IMR-90 (cell line): Measurements from ENCODE around the gene CDK7. TPM values are rescaled to one million over a fixed set of nuclear protein-coding genes. Genes with fewer than 3 reads are reported as not detected.

ENCODE experiments used
- ATAC-seq: fragments of 200-7000 bp; cut with Tn5 transposase; 2 replicates; pipeline ENCODE4 v1.9.1; 2020; ENCODE audit warnings: low read depth, mild to moderate bottlenecking, moderate library complexity
- BruUV-seq: library from RNA; stranded (reverse); fragments of 400-500 nt; replicated peaks from 2 replicates; lab custom pipeline; 2021; lab: Mats Ljungman, UMichigan
- CTCF ChIA-PET: fragments of 300-600 bp; formaldehyde crosslinking; extraction: SDS; loops from one replicate; lab custom pipeline; 2021; ENCODE audit warnings: antibody characterized with exemption; lab: Yijun Ruan, JAX
- POLR2A ChIA-PET: fragments of 300-600 bp; sonication (Branson Sonifier 250); formaldehyde crosslinking; loops from one replicate; lab custom pipeline; 2022; ENCODE audit warnings: antibody characterized with exemption; ENCODE audit not compliant: unreplicated experiment; lab: Charles Lee
- DNase-seq: peaks from one replicate; pipeline ENCODE4 v3.0.0; 2013
- H2AFZ ChIP-seq: replicated peaks from 2 replicates; pipeline ENCODE3; 2013; ENCODE audit warnings: low read length, mild to moderate bottlenecking; ENCODE audit not compliant: poor library complexity
- H2AK5ac ChIP-seq: 2 replicates; pipeline ENCODE4 v1.6.1; 2013; ENCODE audit warnings: low read depth, low read length, inconsistent platforms
- H2AK9ac ChIP-seq: replicated peaks from 2 replicates; pipeline ENCODE3; 2013; ENCODE audit warnings: mild to moderate bottlenecking, low read depth, low read length, moderate library complexity; ENCODE audit not compliant: poor library complexity
- H2BK120ac ChIP-seq: 2 replicates; pipeline ENCODE4 v1.6.1; 2013; ENCODE audit warnings: low read depth, low read length, inconsistent platforms
- H2BK15ac ChIP-seq: 3 replicates; pipeline ENCODE4 v1.6.1; 2013; ENCODE audit warnings: low read depth, low read length, inconsistent platforms
- H2BK20ac ChIP-seq: 2 replicates; pipeline ENCODE4 v1.6.1; 2013; ENCODE audit warnings: low read depth, mild to moderate bottlenecking, inconsistent platforms, low read length, moderate library complexity
- H2BK5ac ChIP-seq: 2 replicates; pipeline ENCODE4 v1.6.1; 2013; ENCODE audit warnings: mild to moderate bottlenecking, low read depth, low read length, inconsistent platforms; ENCODE audit not compliant: poor library complexity, severe bottlenecking
- H3K14ac ChIP-seq: replicated peaks from 2 replicates; pipeline ENCODE4 v1.6.1; 2013; ENCODE audit warnings: low read depth, low read length, inconsistent platforms
- H3K18ac ChIP-seq: 2 replicates; pipeline ENCODE4 v1.6.1; 2013; ENCODE audit warnings: low read depth, low read length, control low read depth
- H3K23ac ChIP-seq: 2 replicates; pipeline ENCODE4 v1.6.1; 2013; ENCODE audit warnings: low read depth, low read length, inconsistent platforms
- H3K27ac ChIP-seq: 2 replicates; pipeline ENCODE4 v1.5.1; 2013; ENCODE audit warnings: mild to moderate bottlenecking, control low read depth, low read length; ENCODE audit not compliant: insufficient read depth
- H3K27me3 ChIP-seq: 2 replicates; pipeline ENCODE4 v1.6.1; 2013; ENCODE audit warnings: low read length; ENCODE audit not compliant: control insufficient read depth, insufficient read depth
- H3K36me3 ChIP-seq: 2 replicates; pipeline ENCODE4 v1.6.1; 2013; ENCODE audit warnings: low read length, mixed read lengths; ENCODE audit not compliant: control insufficient read depth, insufficient read depth
- H3K4ac ChIP-seq: 2 replicates; pipeline ENCODE4 v1.6.1; 2013; ENCODE audit warnings: low read depth, low read length, inconsistent platforms
- H3K4me1 ChIP-seq: 2 replicates; pipeline ENCODE4 v1.6.1; 2013; ENCODE audit warnings: low read length, mixed read lengths; ENCODE audit not compliant: control insufficient read depth, insufficient read depth
- H3K4me2 ChIP-seq: 2 replicates; pipeline ENCODE4 v1.6.1; 2013; ENCODE audit warnings: low read depth, mild to moderate bottlenecking, control low read depth, low read length, moderate library complexity
- H3K4me3 ChIP-seq: 2 replicates; pipeline ENCODE4 v1.5.1; 2013; ENCODE audit warnings: low read depth, mild to moderate bottlenecking, control low read depth, low read length, moderate library complexity; ENCODE audit not compliant: insufficient read depth
- H3K56ac ChIP-seq: 2 replicates; pipeline ENCODE4 v1.6.1; 2013; ENCODE audit warnings: low read length, inconsistent platforms; ENCODE audit not compliant: insufficient read depth; ENCODE audit errors: extremely low read depth
- H3K79me1 ChIP-seq, 2 experiments: 2 replicates each; pipeline ENCODE4 v1.6.1; 2013; ENCODE audit warnings: low read length in 2 of 2, inconsistent platforms in 1 of 2, low read depth in 1 of 2
- H3K9ac ChIP-seq: 2 replicates; pipeline ENCODE4 v1.6.1; 2013; ENCODE audit warnings: low read depth, low read length, control low read depth
- H3K9me1 ChIP-seq: 2 replicates; pipeline ENCODE4 v1.6.1; 2013; ENCODE audit warnings: low read length, inconsistent platforms; ENCODE audit not compliant: insufficient read depth
- H3K9me3 ChIP-seq: 2 replicates; pipeline ENCODE4 v1.6.1; 2013; ENCODE audit warnings: low read length; ENCODE audit not compliant: control insufficient read depth, insufficient read depth
- H4K20me1 ChIP-seq: 2 replicates; pipeline ENCODE4 v1.6.1; 2013; ENCODE audit warnings: low read length, inconsistent platforms; ENCODE audit not compliant: insufficient read depth
- H4K5ac ChIP-seq: 2 replicates; pipeline ENCODE4 v1.6.1; 2013; ENCODE audit warnings: mild to moderate bottlenecking, low read depth, low read length, control low read depth
- H4K8ac ChIP-seq, 2 experiments: 2 replicates each; pipeline ENCODE4 v1.6.1; 2013; ENCODE audit warnings: low read depth in 2 of 2, low read length in 2 of 2, control low read depth in 1 of 2, inconsistent platforms in 1 of 2
- H4K91ac ChIP-seq: 2 replicates; pipeline ENCODE4 v1.6.1; 2013; ENCODE audit warnings: low read depth, low read length, inconsistent platforms; ENCODE audit not compliant: insufficient read depth
- CEBPB ChIP-seq: IDR thresholded peaks from 2 replicates; pipeline ENCODE4 v1.6.1; 2012; ENCODE audit warnings: low read depth, low read length, improper control_type of control experiment
- MAFK ChIP-seq: IDR thresholded peaks from 2 replicates; pipeline ENCODE4 v1.6.1; 2012; ENCODE audit warnings: low read depth, low read length, improper control_type of control experiment
- MAZ ChIP-seq: IDR thresholded peaks from 2 replicates; pipeline ENCODE4 v1.6.1; 2012; ENCODE audit warnings: low read depth, mild to moderate bottlenecking, low read length, improper control_type of control experiment, moderate library complexity, borderline replicate concordance
- MXI1 ChIP-seq: IDR thresholded peaks from 2 replicates; pipeline ENCODE4 v1.6.1; 2012; ENCODE audit warnings: low read depth, mild to moderate bottlenecking, low read length, moderate library complexity, borderline replicate concordance
- NFE2L2 ChIP-seq: fragments of 150-350 bp; IDR thresholded peaks from 2 replicates; pipeline ENCODE4 v1.6.1; 2016; ENCODE audit warnings: low read depth, mild to moderate bottlenecking, low read length
- POLR2A ChIP-seq: IDR thresholded peaks from 2 replicates; pipeline ENCODE4 v1.6.1; 2012; ENCODE audit warnings: mild to moderate bottlenecking, low read depth, low read length
- RAD21 ChIP-seq: IDR thresholded peaks from 2 replicates; pipeline ENCODE4 v1.6.1; 2012; ENCODE audit warnings: low read length, improper control_type of control experiment
- RFX5 ChIP-seq: IDR thresholded peaks from 2 replicates; pipeline ENCODE4 v1.8.0; 2012; ENCODE audit warnings: low read depth, mild to moderate bottlenecking, low read length, moderate library complexity
- SMC3 ChIP-seq: fragments of 150-350 bp; IDR thresholded peaks from 2 replicates; pipeline ENCODE4 v1.6.1; 2016; ENCODE audit warnings: low read depth, mild to moderate bottlenecking, antibody characterized with exemption, low read length, moderate library complexity
- WGBS, 2 experiments: methylation state at CpG; one replicate each; pipeline versions ENCODE4 v1.1.5 to v1.1.7; 2013; ENCODE audit warnings: missing lambda C conversion rate in 2 of 2; ENCODE audit not compliant: insufficient read length in 1 of 2; ENCODE audit errors: extremely low coverage in 2 of 2; 5-methylcytosine and 5-hydroxymethylcytosine counted together
- dilution Hi-C: fragments of 300-500 bp; cut with HindIII; formaldehyde crosslinking; loops from one replicate; pipeline ENCODE4 v1.14.3; 2018; ENCODE audit warnings: low sequenced_read_pairs; ENCODE audit not compliant: unreplicated experiment
- in situ Hi-C: fragments of 300-500 bp; cut with MboI; formaldehyde crosslinking; loops from 3 replicates; pipeline ENCODE4 v1.14.3; 2019; ENCODE audit warnings: low sequenced_read_pairs, inconsistent platforms, mixed read lengths
- intact Hi-C: fragments of 100-400 bp; cut with micrococcal nuclease; formaldehyde crosslinking; loops from 2 replicates; pipeline ENCODE4 v1.10.0; 2022
- polyA plus RNA-seq, 3 experiments: library from polyadenylated mRNA; depleted of rRNA; stranded (reverse); fragments of >200 nt; gene quantifications; 2 replicates each; pipeline ENCODE4 v1.2.3, GENCODE V29; 2012; ENCODE audit warnings: low replicate concordance in 1 of 3
- total RNA-seq: library from RNA; depleted of rRNA; stranded (reverse); fragments of >200 nt; gene quantifications from 2 replicates; pipeline ENCODE4 v1.2.3, GENCODE V29; 2012
- TF ChIP-seq, protein P1 (sequence below): fragments of 150-350 bp; IDR thresholded peaks from 2 replicates; pipeline ENCODE4 v1.6.1; 2016; ENCODE audit warnings: low read depth, mild to moderate bottlenecking, low read length, moderate library complexity, borderline replicate concordance
- TF ChIP-seq, protein P2 (sequence below): conservative IDR thresholded peaks from 2 replicates; pipeline ENCODE4 v1.5.1; 2012; ENCODE audit warnings: mild to moderate bottlenecking, low read depth, low read length, improper control_type of control experiment
- TF ChIP-seq, protein P3 (sequence below): fragments of 150-350 bp; IDR thresholded peaks from 2 replicates; pipeline ENCODE4 v1.6.1; 2017; ENCODE audit warnings: mild to moderate bottlenecking, antibody characterized with exemption, low read length, low read depth

Gene CDK7
- total and polyA plus RNA-seq, 2 of the 4 experiments (the other 2 are of a cell fraction), result 59.8 to 65.6 TPM

DNA sequence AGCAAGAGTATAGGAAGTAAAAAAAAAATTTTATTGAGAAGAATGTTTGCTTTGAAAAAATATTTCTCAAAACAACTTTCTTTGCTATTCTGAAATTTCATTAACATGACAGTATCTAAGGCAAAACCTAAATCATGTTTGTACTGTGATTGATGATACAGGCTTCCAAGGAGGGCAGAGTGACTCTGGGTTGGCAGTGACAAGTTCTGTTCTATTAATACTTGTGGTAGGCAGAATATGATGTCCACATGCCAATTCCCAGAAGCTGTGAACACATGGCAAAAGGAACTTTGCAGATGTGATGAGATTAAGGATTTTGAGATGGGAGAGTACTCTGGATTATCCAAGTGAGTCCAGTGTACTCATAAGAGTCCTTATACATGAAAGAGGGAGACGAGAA lies 81.3 kb downstream of the CDK7 start:
- Histone ChIP-seq H3K56ac (no peak overlapping the region), H2BK5ac (no peak overlapping the region), H2AFZ (no peak overlapping the region), H3K4me2 (no peak overlapping the region), H4K8ac (no peak overlapping the region), H2BK15ac (no peak overlapping the region), H3K4ac (no peak overlapping the region), H3K27ac (no peak overlapping the region), H3K4me3 (no peak overlapping the region), H3K14ac (no peak overlapping the region), H2AK9ac (no peak overlapping the region), H3K36me3 (no peaks in the 10 kb centered on the region), H4K91ac (no peak overlapping the region), H2BK120ac (no peak overlapping the region), H3K9me1 (no peaks in the 10 kb centered on the region), H3K23ac (no peak overlapping the region), H3K79me1 (no peaks in the 10 kb centered on the region), H4K5ac (no peak overlapping the region), H3K9ac (no peak overlapping the region), H2AK5ac (no peak overlapping the region), H4K20me1 (no peaks in the 10 kb centered on the region), H3K27me3 (no peaks in the 10 kb centered on the region), H3K4me1 (no peaks in the 10 kb centered on the region), H3K9me3 (no peaks in the 10 kb centered on the region), H2BK20ac (no peak overlapping the region), H3K18ac (no peak overlapping the region)
- dilution Hi-C loops (no loop called here), intact Hi-C loops (no loop called here), in situ Hi-C loops (no loop called here)
- TF ChIP-seq RAD21, result no peak
- TF ChIP-seq RFX5, result no peak
- TF ChIP-seq, protein P1, sequence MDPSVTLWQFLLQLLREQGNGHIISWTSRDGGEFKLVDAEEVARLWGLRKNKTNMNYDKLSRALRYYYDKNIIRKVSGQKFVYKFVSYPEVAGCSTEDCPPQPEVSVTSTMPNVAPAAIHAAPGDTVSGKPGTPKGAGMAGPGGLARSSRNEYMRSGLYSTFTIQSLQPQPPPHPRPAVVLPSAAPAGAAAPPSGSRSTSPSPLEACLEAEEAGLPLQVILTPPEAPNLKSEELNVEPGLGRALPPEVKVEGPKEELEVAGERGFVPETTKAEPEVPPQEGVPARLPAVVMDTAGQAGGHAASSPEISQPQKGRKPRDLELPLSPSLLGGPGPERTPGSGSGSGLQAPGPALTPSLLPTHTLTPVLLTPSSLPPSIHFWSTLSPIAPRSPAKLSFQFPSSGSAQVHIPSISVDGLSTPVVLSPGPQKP, result no peak
- no peak for TF ChIP-seq SMC3
- no peak for TF ChIP-seq POLR2A
- no peak for TF ChIP-seq CEBPB
- TF ChIP-seq MAFK, result no peak
- TF ChIP-seq, protein P2, sequence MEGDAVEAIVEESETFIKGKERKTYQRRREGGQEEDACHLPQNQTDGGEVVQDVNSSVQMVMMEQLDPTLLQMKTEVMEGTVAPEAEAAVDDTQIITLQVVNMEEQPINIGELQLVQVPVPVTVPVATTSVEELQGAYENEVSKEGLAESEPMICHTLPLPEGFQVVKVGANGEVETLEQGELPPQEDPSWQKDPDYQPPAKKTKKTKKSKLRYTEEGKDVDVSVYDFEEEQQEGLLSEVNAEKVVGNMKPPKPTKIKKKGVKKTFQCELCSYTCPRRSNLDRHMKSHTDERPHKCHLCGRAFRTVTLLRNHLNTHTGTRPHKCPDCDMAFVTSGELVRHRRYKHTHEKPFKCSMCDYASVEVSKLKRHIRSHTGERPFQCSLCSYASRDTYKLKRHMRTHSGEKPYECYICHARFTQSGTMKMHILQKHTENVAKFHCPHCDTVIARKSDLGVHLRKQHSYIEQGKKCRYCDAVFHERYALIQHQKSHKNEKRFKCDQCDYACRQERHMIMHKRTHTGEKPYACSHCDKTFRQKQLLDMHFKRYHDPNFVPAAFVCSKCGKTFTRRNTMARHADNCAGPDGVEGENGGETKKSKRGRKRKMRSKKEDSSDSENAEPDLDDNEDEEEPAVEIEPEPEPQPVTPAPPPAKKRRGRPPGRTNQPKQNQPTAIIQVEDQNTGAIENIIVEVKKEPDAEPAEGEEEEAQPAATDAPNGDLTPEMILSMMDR, result no peak
- no peak for TF ChIP-seq MAZ
- no peak for TF ChIP-seq MXI1
- TF ChIP-seq, protein P3, sequence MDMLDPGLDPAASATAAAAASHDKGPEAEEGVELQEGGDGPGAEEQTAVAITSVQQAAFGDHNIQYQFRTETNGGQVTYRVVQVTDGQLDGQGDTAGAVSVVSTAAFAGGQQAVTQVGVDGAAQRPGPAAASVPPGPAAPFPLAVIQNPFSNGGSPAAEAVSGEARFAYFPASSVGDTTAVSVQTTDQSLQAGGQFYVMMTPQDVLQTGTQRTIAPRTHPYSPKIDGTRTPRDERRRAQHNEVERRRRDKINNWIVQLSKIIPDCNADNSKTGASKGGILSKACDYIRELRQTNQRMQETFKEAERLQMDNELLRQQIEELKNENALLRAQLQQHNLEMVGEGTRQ, result no peak
- TF ChIP-seq NFE2L2, result no peak
- WGBS, 2 experiments, result no CpG with 5 or more reads among the region's 1 CpG
- ATAC-seq (no peak), DNase-seq (no peak)
- no TSS peak for BruUV-seq
- ChIA-PET CTCF (no interaction called here), POLR2A (no interaction called here)
